Loucy (cell line): ENCODE measurements around the gene SEMA6A.

Experiments
- CTCF ChIP-seq: fragments of 200-600 bp; sonication (generic); conservative IDR thresholded peaks from 2 replicates; pipeline ENCODE4 v1.5.1; 2014; ENCODE audit warnings: mild to moderate bottlenecking, antibody characterized with exemption, low read length
- EZH2phosphoT487 ChIP-seq: fragments of 200-600 bp; IDR thresholded peaks from 2 replicates; pipeline ENCODE4 v1.6.1; 2018; ENCODE audit warnings: antibody characterized with exemption, mild to moderate bottlenecking, moderate library complexity, borderline replicate concordance

GRCh38 chr5:116563736-116564308 is 10.8 kb downstream of the SEMA6A start:
- TF ChIP-seq CTCF (no peak), EZH2phosphoT487 (no peak)
